ENCODE data around the gene DHX8.
"Not testable (repeated sequence)": the region's sequence is repeated elsewhere in the genome, so short reads cannot be mapped to it uniquely, and the experiment has no call there.

DHX8 gene

GRCh38 chr17:43483674-43484551, at the start of gene DHX8:
DHX8 (plus strand) TSS chr17:43483975; CDS start chr17:43484038, 63 bp downstream.
- DNase-seq, result peak; percentile 70 to 100 (median 96)

- no peak for DNase-seq
Observed at GRCh38 chr17:43434902-43435319, 48.9 kb upstream of the DHX8 start.

- DNase-seq, result no peak
Observed at GRCh38 chr17:43437756-43438155, 46.0 kb upstream of the DHX8 start.

GRCh38 chr17:43438626-43439025, 45.1 kb upstream of the DHX8 start:
- DNase-seq, result no peak

- no peak for DNase-seq
Observed at GRCh38 chr17:43439041-43439440, 44.7 kb upstream of the DHX8 start.

- DNase-seq, result no peak
Observed at GRCh38 chr17:43442711-43443110, 41.1 kb upstream of the DHX8 start.

GRCh38 chr17:43443381-43443780, 40.4 kb upstream of the DHX8 start:
- no peak for DNase-seq

GRCh38 chr17:43444223-43445008, 39.4 kb upstream of the DHX8 start:
- no peak for DNase-seq

GRCh38 chr17:43445009-43445589, 38.7 kb upstream of the DHX8 start:
- no peak for DNase-seq

GRCh38 chr17:43446773-43447172, 37.0 kb upstream of the DHX8 start:
- DNase-seq, result no peak

GRCh38 chr17:43448720-43449469, 34.9 kb upstream of the DHX8 start:
- no peak for DNase-seq

GRCh38 chr17:43449470-43450248, 34.1 kb upstream of the DHX8 start:
- DNase-seq, result no peak

- not testable (repeated sequence) for DNase-seq
Observed at GRCh38 chr17:43450791-43451190, 33.0 kb upstream of the DHX8 start.

GRCh38 chr17:43451741-43452140, 32.0 kb upstream of the DHX8 start:
- DNase-seq, result not testable (repeated sequence)

GRCh38 chr17:43453331-43453812, 30.4 kb upstream of the DHX8 start:
- no peak for DNase-seq

GRCh38 chr17:43454868-43455267, 28.9 kb upstream of the DHX8 start:
- no peak for DNase-seq

GRCh38 chr17:43456029-43456428, 27.7 kb upstream of the DHX8 start:
- DNase-seq, result no peak

GRCh38 chr17:43456661-43457361, 27.0 kb upstream of the DHX8 start:
- DNase-seq, result no peak

GRCh38 chr17:43457362-43457692, 26.4 kb upstream of the DHX8 start:
- DNase-seq, result no peak

GRCh38 chr17:43459878-43460277, 23.9 kb upstream of the DHX8 start:
- not testable (repeated sequence) for DNase-seq

All from nucleus accumbens (tissue), 56 donors.